Raji (cell line): ENCODE measurements around the gene DGLUCY.
A peak's percentile ranks its signal among the peaks of the same experiment; 100 is the strongest.

Experiments used
- POLR2A ChIP-seq: IDR thresholded peaks from 2 replicates; pipeline ENCODE4 v1.6.1; 2011; ENCODE audit warnings: low read depth, low read length, control low read depth; ENCODE audit not compliant: insufficient read depth

DGLUCY gene

DNA sequence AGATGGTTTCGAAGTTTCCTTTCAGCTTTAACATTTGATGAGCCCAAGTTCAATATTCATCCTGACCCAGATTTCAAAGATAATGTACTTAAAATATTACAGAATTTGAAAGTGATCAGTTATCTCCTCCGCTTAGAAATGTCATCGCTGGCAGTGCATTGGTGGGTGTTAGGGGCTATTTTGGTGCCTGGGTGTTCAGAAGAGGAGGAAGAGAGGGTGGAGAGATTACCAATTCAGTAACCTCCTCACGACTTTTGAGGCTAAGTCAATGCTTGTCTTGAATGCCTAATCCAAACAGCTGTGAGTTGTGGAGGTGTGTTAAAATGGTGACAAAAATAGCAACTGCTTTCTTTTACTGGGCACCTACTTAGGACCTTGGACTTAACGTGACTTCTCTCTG, 13.8 kb upstream of the DGLUCY start:
- no peak for TF ChIP-seq POLR2A

DNA sequence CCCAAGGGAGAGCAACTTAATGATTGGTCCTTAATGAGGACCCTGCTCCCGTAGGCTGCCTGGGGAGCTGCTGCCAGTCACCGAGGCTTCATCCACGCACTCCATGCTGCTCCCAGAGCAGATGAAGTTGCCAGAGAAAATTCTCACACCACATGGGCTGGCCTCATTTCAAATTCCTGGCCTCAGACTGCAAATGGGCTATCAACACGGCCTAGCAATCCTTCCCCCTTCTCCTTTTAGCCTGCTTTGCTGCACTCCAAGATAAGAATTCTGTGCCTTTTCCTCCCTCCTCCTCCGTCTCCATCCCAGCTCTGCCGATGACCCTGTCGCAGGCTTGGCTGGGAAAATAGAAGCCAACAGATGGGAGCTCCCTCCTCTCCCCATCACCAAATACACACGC, 10.8 kb upstream of the DGLUCY start:
- TF ChIP-seq POLR2A: no peak

GRCh38 chr14:91108941-91109611, 4.8 kb upstream of the DGLUCY start:
- TF ChIP-seq POLR2A: no peak

- no peak for TF ChIP-seq POLR2A
These were observed 2.4 kb upstream of the DGLUCY start for GRCh38 chr14:91111443-91111842.

GRCh38 chr14:91112194-91112593, 1.7 kb upstream of the DGLUCY start:
- no peak for TF ChIP-seq POLR2A

GRCh38 chr14:91114079-91115065, 499 bp downstream of the DGLUCY start:
- TF ChIP-seq POLR2A: peak; percentile 79

GRCh38 chr14:91115986-91116770, 2.3 kb downstream of the DGLUCY start:
- TF ChIP-seq POLR2A: no peak

GRCh38 chr14:91116913-91117588, 3.2 kb downstream of the DGLUCY start:
- no peak for TF ChIP-seq POLR2A

GRCh38 chr14:91117960-91118359, 4.1 kb downstream of the DGLUCY start:
- TF ChIP-seq POLR2A: no peak

DNA sequence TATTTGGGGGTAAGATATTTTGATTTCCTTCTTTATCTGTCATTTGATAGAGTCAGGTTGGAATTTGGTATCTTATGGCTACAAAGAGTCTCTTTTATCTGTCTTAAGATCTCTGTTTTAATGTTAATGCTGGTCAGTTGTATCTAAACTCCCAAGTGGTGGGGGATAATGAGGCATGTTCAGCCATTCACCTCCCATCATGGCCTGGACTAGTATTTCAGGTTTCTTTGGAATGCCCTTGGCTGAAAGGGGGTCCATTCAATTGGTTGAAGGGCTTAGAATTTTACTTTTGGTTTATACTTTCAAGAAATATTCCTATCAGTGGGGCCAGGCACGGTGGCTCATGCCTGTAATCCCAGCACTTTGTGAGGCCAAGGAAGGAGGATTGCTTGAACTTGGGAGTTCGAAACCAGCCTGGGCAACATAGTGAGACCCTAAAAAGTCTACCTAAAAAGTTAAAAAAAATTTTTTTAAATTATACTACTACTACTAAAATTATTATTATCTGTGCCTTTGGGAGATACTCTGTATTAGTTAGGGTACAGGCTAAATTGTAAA, 4.7 kb downstream of the DGLUCY start:
- no peak for TF ChIP-seq POLR2A

DNA sequence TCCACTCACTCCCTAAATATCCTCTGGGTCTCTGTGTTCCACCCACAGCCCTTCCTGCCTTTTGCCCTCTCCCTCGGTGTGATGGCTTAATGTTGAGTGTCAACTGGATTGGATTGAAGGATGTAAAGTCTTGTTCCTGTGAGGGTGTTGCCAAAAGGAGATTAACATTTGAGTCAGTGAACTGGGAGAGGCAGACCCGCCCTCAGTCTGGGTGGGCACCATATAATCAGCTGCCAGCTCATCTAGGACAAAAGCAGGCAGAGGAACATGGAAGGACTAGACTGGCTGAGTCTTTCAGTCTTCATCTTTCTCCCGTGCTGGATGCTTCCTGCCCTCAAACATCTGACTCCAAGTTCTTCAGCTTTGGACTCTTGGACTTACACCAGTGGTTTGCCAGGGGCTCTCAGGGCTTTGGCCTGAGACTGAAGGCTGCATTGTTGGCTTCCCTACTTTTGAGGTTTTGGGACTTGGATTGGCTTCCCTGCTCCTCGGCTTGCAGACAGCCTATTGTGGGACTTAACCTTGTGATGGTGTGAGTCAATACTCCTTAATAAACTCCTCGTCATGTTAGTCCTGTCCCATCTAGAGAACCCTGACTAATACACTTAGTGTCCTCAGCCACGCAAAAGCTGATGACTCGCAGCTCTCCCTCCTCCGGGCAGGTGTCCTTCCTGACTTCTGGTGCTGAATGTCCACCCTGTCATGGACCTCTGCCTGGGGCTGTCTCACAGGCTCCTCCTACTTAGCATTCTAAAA, 5.9 kb downstream of the DGLUCY start:
- TF ChIP-seq POLR2A: no peak

- TF ChIP-seq POLR2A: no peak
These were observed 9.3 kb downstream of the DGLUCY start for GRCh38 chr14:91123201-91123600.

DNA sequence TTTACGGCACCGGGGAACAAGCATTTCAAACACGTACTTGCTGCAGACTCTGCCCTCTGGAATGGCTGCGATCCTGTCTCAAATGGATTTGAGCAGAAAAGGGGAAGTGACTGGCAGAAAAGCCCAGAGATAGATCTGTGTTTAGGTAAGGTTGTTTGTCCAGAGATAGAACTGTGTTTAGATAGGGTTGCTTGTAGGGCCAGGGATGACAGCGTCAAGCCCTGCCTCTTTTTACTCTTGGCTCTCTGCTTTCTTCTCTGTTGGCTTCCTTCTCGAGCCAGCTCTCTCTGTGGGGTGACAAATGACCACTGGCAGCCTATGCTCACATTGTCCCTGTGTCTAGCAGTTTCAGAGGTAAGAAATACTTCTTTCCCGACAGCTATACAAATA, 11.4 kb downstream of the DGLUCY start:
- TF ChIP-seq POLR2A: no peak

DNA sequence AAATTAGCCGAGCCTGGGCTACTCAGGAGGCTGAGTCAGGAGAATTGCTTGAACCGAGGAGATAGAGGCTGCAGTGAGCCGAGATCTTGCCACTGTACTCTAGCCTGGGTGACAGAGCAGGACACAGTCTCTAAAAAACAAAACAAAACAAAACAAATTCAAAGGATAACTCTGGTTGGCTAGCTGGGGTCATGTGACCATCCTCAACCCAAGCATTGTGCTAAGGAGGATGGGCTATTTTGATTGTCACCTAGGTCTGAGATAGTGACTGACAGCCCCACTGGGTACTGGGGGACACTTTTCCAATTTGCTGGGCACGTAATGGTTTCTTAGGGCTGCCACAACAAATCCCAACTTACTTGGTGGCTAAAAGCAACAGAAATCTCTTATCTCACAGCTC, 11.9 kb downstream of the DGLUCY start:
- no peak for TF ChIP-seq POLR2A
